GM19395 (cell line): ENCODE measurements around the gene NLK.
A peak's percentile ranks its signal among the peaks of the same experiment; 100 is the strongest.

Source experiments
- ATAC-seq: cut with Tn5 transposase; IDR thresholded peaks from one replicate; pipeline ENCODE4 v1.9.1; 2021; ENCODE audit warnings: mild to moderate bottlenecking, moderate library complexity; ENCODE audit not compliant: unreplicated experiment

NLK gene

GRCh38 chr17:28039251-28039650, 3.2 kb upstream of the NLK start:
- no peak for ATAC-seq

GRCh38 chr17:28040406-28040805, 2.1 kb upstream of the NLK start:
- ATAC-seq, result no peak

GRCh38 chr17:28041068-28041843, 1.2 kb upstream of the NLK start:
- ATAC-seq, result peak; percentile 93

GRCh38 chr17:28041844-28042656, 427 bp upstream of the NLK start:
- ATAC-seq, result no peak

- no peak for ATAC-seq
Observed at GRCh38 chr17:28042721-28043291, 329 bp downstream of the NLK start.

GRCh38 chr17:28043296-28043695, 819 bp downstream of the NLK start:
- no peak for ATAC-seq

GRCh38 chr17:28043741-28044140, 1.3 kb downstream of the NLK start:
- no peak for ATAC-seq

- no peak for ATAC-seq
Observed at GRCh38 chr17:28045304-28045703, 2.8 kb downstream of the NLK start.

GRCh38 chr17:28046034-28046825, 3.8 kb downstream of the NLK start:
- ATAC-seq, result no peak

- ATAC-seq, result no peak
Observed at GRCh38 chr17:28047806-28048205, 5.3 kb downstream of the NLK start.

GRCh38 chr17:28049071-28049470, 6.6 kb downstream of the NLK start:
- no peak for ATAC-seq

- no peak for ATAC-seq
Observed at GRCh38 chr17:28053044-28053670, 10.7 kb downstream of the NLK start.

GRCh38 chr17:28053725-28054124, 11.2 kb downstream of the NLK start:
- ATAC-seq, result no peak

GRCh38 chr17:28055546-28056275, 13.2 kb downstream of the NLK start:
- no peak for ATAC-seq

- no peak for ATAC-seq
Observed at GRCh38 chr17:28056276-28056620, 13.8 kb downstream of the NLK start.

- peak; percentile 80 for ATAC-seq
Observed at GRCh38 chr17:28057731-28058246, 15.3 kb downstream of the NLK start.

GRCh38 chr17:28059675-28060074, 17.2 kb downstream of the NLK start:
- no peak for ATAC-seq

GRCh38 chr17:28065706-28066105, 23.2 kb downstream of the NLK start:
- ATAC-seq, result no peak

- ATAC-seq, result no peak
Observed at GRCh38 chr17:28069061-28069460, 26.6 kb downstream of the NLK start.

- no peak for ATAC-seq
Observed at GRCh38 chr17:28071179-28071578, 28.7 kb downstream of the NLK start.
